ENCODE results near the gene CDS1.
"Not testable (repeated sequence)": the region's sequence is repeated elsewhere in the genome, so short reads cannot be mapped to it uniquely, and the experiment has no call there.

CDS1 gene

DNA sequence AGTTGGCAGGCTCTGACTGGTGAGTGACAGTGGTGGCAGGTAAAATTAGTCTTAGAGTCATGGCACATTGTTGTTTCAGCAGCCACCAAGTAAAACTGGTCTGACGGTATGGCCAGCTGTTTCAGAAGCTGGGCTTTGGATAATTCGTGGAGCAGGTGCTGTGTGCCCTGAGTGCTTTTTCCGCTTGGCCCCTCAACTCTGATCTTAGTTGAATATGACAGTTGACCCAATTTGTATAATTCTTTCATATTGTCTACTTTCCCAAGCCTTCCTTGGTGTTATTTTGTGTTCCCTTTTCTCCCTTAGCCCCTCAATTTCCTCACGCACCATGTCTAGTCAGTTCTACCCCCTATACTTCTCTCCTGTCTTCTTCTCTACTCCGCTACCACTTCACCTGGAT lies 32.0 kb downstream of the CDS1 start:
- no peak for DNase-seq

- DNase-seq: no peak
Observed at GRCh38 chr4:84615355-84615754, 32.4 kb downstream of the CDS1 start.

- DNase-seq: no peak
Observed at GRCh38 chr4:84622959-84623358, 40.0 kb downstream of the CDS1 start.

- no peak for DNase-seq
Observed at GRCh38 chr4:84623661-84624060, 40.7 kb downstream of the CDS1 start.

GRCh38 chr4:84626673-84627072 lies 43.7 kb downstream of the CDS1 start:
- no peak for DNase-seq

DNA sequence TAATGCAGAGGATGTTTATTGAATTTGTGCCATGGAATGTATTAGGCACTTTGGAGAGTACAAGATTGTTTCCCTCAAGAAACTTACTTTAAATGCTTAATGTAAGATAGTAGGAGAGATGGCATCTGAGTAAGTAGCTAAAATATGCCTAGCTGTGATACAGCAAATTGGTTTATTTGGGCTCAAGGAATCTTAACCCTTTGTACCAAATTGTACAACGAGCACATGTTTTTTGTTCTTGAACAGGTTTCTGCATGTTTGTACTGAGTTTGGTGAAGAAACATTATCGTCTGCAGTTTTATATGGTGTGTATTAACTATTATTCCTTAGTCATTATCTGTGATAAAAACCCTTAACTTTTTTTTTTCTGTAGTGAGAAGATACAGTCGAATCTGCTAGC lies 48.6 kb downstream of the CDS1 start:
- no peak for DNase-seq

- no peak for DNase-seq
Observed at GRCh38 chr4:84632092-84632491, 49.2 kb downstream of the CDS1 start.

DNA sequence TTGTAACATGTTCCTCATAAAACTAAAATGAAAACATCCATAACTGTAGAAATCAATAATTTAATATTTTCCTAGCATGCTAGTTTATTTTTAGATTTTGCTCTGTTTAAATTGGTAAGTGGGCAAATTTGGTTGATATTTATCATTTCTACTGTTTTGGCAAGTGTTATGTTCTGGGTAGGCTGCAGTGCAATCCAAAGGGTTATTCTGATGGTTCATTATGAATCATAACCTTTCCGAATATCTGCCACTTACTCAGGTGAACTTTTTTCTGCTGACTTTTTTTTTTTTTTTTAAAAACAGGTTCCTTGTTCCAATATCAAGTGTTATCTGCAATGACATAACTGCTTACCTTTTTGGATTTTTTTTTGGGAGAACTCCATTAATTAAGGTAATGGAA lies 52.0 kb downstream of the CDS1 start:
- no peak for DNase-seq

- DNase-seq: no peak
Observed at GRCh38 chr4:84638092-84638491, 55.2 kb downstream of the CDS1 start.

- DNase-seq: no peak
Observed at GRCh38 chr4:84639145-84639544, 56.2 kb downstream of the CDS1 start.

- no peak for DNase-seq
Observed at GRCh38 chr4:84644087-84644486, 61.2 kb downstream of the CDS1 start.

DNA sequence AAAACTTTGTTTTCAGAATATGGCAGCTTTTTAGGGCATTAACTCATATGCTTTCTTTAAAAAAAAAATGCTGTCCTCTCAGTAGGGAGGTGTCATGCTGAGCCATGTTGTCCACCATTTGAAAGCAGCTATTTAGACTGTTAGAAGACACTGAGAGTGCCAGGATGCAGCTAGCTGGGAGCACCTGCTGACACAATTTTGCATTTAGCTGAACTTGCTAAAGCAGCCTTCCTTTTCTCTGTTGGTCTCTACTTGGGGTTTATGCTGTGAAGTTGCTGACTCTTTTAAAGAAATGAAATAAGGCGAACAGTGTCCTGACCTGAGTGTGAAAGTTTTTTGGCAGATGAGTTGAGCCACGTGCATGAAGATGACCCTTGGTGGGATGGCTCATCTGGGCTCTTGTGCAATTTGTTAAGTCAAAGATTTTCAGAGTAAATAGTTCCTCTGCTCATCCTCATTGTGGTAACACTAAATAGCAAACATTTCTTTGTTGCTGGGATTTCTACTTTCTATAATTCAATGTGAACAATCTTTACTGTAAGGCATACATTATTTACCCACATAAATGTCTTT lies 64.5 kb downstream of the CDS1 start:
- no peak for DNase-seq

DNA sequence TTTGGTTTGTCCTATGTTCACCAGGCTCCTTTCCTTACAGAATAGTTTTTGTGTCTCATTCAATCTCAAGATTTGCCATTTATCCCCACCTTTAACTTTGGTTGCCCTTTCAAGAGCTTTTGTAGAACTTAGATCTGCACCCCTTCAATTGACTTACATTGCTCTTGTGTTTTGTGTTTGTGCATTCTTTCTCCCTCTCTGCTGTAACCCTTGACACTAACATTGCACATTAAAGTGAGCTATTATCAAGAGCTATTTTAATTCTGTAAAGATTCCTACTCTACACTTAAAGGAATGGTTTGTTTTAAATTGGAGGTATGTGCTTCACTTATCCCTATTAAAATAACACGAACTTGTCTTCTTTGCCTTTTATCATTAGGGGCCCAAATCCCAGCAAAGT lies 65.3 kb downstream of the CDS1 start:
- no peak for DNase-seq

DNA sequence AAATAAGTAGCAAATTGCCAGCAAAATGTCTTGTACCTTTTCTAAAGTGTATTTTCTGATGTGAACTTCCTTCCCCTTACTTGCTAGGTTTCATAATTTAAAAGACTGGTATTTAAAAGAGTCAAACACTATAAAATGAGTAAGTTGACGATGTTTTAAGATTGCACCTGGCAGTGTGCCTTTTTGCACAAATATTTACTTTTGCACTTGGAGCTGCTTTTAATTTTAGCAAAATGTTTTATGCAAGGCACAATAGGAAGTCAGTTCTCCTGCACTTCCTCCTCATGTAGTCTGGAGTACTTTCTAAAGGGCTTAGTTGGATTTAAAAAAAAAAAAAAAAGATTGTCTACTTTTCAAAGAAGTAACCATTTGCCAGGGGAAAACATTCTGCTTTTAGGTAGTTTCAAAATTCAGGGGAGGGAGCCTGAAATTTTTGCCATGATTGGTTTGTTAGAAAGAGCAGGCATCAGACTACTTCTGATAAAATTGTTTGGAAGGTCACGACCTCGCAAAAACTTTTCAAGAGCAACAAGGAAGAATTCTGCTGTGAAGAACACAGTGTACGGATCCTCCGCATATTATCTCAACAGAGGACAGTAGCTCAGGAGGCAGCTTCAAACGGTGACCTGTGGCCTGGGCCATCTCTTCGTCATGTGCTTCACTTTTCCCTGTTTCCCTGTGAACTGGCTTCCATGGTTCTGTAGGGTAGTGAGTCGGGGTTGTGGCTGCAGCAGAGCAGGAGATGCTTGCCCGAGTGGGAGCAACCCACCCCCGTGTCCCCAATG lies 66.1 kb downstream of the CDS1 start:
- no peak for DNase-seq

- no peak for DNase-seq
Observed at GRCh38 chr4:84651499-84651898, 68.6 kb downstream of the CDS1 start.

- DNase-seq: no peak
Observed at GRCh38 chr4:84652478-84652877, 69.6 kb downstream of the CDS1 start.

DNA sequence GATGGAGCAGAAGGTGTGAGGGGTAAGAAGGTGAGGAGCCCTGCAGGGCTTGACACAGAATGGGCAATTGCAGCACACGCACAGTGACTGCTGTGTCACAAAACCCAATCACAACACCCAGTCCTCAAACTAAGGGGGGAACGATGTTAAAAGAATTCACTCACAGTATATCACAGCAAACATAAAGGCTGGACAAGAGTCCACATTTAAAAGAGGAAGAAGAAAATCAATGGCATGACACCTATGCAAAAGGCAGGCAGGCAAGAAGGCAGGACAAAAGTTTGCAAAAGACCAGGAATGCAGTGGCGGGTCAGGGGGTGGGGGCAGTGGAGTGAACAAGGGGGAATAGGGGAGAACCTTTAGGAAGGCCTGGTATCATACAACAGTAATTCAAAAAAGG lies 77.7 kb downstream of the CDS1 start:
- no peak for DNase-seq

- no peak for DNase-seq
Observed at GRCh38 chr4:84661191-84661939, 78.4 kb downstream of the CDS1 start.

DNA sequence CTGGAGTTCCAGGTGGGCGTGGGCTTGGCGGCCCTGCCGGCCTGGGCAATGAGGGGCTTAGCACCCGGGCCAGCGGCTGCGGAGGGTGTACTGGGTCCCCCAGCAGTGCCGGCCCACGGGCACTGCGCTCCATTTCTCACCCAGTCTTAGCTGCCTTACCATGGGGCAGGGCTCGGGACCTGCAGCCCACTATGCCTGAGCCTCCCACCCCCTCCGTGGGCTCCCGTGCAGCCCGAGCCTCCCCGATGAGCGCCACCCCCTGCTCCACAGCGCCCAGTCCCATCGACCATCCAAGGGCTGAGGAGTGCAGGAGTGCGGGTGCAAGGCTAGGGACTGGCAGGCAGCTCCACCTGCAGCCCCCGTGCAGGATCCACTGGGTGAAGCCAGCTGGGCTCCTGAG lies 81.8 kb downstream of the CDS1 start:
- not testable (repeated sequence) for DNase-seq

DNA sequence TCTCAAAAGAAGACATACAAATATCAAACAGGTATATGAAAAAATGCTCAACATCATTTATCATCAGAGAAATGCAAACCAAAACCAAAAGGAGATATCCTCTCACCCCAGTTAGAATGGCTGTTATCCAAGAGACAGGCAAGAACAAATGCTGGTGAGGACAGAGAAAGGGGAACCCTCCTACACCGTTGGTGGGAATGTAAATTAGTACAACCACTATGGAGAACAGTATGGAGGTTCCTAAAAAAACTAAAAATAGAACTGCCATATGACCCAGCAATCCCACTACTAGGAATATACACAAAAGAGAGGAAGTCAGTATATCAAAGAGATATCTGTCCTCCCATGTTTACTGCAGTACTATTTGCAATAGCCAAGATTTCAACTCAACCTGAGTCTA lies 83.5 kb downstream of the CDS1 start:
- no peak for DNase-seq

DNA sequence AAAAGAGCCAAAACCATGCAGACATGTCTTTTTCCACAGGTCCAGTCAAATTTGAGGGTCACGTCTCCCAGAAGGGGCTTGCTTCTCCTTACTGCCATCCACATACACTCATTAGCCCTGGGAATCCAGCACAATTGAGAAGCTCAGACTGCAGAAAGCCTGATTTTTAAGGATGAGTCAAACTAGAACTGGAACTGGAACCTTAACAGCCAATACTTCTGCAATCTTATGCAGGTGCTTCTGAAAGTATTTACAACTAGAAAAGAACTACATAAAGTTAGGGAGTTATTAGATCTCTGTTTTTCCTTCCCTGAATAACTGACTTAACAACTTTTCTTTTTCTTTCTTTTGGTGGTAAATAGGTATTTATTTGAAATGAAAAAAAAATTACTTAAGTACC lies 86.3 kb downstream of the CDS1 start:
- DNase-seq: no peak

GRCh38 chr4:84672177-84672576 lies 89.2 kb downstream of the CDS1 start:
- DNase-seq: no peak

GRCh38 chr4:84673475-84674240 lies 90.7 kb downstream of the CDS1 start:
- no peak for DNase-seq

Data from CD4-positive, alpha-beta T cell treated with Interferon alpha-2 for 1 hour (primary cell).